Measurements from ENCODE around the gene BABAM1. TPM values are rescaled to one million over a fixed set of nuclear protein-coding genes. Genes with fewer than 3 reads are reported as not detected.

The BABAM1 gene
- total RNA-seq, 1 donor from 2014 or later = 92.5 TPM

DNA sequence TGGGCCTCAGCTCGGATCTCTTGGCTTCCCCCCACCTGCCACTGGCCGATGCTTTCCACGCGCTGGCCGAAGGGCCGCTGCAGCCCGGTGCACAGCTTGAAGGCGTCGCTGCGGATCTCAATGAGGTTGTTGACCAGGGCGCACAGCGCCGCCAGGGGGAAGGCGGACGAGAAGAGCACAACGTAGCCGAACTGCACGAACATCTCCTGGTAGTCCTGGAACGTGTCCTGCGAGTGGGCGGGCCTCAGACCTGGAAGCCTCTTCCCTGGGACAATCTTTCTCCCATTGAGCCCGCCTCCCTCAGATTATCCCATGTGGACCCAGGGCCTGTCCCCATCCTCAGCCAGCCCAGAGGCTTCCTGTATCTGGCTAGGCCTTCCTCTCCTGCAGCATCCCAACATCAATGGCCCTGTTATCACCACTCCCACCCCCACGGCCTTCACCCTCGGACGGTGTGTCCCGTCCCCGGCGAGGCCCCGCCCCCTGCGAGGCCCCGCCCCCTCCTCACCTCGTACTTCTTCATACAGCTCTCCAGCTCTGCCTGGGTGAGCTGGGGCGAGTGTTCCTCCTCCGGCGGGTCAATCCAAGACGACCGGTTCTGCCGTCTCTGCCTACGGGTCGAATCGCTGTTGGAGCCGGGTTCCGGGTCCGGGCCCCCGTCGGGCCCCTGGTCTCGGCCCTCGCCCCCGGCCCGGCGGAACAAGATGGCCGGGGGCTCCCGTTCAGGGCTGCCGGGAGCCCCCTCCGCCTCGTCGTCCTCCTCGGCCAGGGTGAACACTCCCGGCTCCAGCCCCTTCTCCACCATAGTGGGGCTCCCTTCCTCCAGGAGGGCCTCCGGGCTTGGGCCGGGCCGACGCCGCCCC, 60.6 kb downstream of the BABAM1 start:
- Mint-ChIP-seq H3K36me3 (ENCODE audit: unreplicated experiment) (no peaks in the 10 kb centered on the region), H3K27me3 (ENCODE audit: unreplicated experiment) (no peaks in the 10 kb centered on the region), H3K4me3 (ENCODE audit: unreplicated experiment) (no peak overlapping the region), H3K4me1 (ENCODE audit: unreplicated experiment) (peaks cover 3% of the 10 kb centered on the region), H3K27ac (ENCODE audit: unreplicated experiment) (no peak overlapping the region), H3K9me3 (ENCODE audit: unreplicated experiment) (no peaks in the 10 kb centered on the region)
- TF ChIP-seq, protein P1, sequence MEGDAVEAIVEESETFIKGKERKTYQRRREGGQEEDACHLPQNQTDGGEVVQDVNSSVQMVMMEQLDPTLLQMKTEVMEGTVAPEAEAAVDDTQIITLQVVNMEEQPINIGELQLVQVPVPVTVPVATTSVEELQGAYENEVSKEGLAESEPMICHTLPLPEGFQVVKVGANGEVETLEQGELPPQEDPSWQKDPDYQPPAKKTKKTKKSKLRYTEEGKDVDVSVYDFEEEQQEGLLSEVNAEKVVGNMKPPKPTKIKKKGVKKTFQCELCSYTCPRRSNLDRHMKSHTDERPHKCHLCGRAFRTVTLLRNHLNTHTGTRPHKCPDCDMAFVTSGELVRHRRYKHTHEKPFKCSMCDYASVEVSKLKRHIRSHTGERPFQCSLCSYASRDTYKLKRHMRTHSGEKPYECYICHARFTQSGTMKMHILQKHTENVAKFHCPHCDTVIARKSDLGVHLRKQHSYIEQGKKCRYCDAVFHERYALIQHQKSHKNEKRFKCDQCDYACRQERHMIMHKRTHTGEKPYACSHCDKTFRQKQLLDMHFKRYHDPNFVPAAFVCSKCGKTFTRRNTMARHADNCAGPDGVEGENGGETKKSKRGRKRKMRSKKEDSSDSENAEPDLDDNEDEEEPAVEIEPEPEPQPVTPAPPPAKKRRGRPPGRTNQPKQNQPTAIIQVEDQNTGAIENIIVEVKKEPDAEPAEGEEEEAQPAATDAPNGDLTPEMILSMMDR (IDR thresholded peaks at IDR 0.05) = no peak
- no peak for DNase-seq (ENCODE audit: extremely low spot score, unreplicated experiment)

Other genes with a start within 250 kb of the BABAM1 start
- gene CPAMD8, start 240.6 kb upstream of the BABAM1 start, total RNA-seq = 294 and 296 TPM in 2 replicates
- gene HAUS8, start 192.0 kb upstream of the BABAM1 start, total RNA-seq = 9.2 and 11.6 TPM in 2 replicates
- 93.3 and 94.3 TPM in 2 replicates for gene MYO9B, start 191.7 kb upstream of the BABAM1 start, total RNA-seq
- 36.1 and 37.5 TPM in 2 replicates for gene USE1, start 52.1 kb upstream of the BABAM1 start, total RNA-seq
- gene OCEL1, start 41.2 kb upstream of the BABAM1 start, total RNA-seq = 24.8 and 28.5 TPM in 2 replicates
- gene NR2F6, start 21.5 kb upstream of the BABAM1 start, total RNA-seq = 43.9 and 44.2 TPM in 2 replicates
- not detected in 2 replicates for gene USHBP1, start 2.7 kb upstream of the BABAM1 start, total RNA-seq
- 0.99 and 1.5 TPM in 2 replicates for gene ANKLE1, start 14.5 kb downstream of the BABAM1 start, total RNA-seq
- 5.0 and 6.1 TPM in 2 replicates for gene ABHD8, start 36.0 kb downstream of the BABAM1 start, total RNA-seq
- 66.9 and 78.8 TPM in 2 replicates for gene MRPL34, start 38.4 kb downstream of the BABAM1 start, total RNA-seq
- 46.3 and 50.0 TPM in 2 replicates for gene DDA1, start 42.1 kb downstream of the BABAM1 start, total RNA-seq
- 17.7 and 21.9 TPM in 2 replicates for gene ANO8, start 67.4 kb downstream of the BABAM1 start, total RNA-seq
- 27.2 and 28.9 TPM in 2 replicates for gene GTPBP3, start 70.1 kb downstream of the BABAM1 start, total RNA-seq
- gene PLVAP, start 109.9 kb downstream of the BABAM1 start, total RNA-seq = 0.26 TPM in 1 of 2 replicates, not detected in the other
- not detected in 2 replicates for gene CCDC194, start 126.8 kb downstream of the BABAM1 start, total RNA-seq
- 1.8 and 2.3 TPM in 2 replicates for gene BST2, start 138.2 kb downstream of the BABAM1 start, total RNA-seq
- gene MVB12A, start 152.6 kb downstream of the BABAM1 start, total RNA-seq = 59.2 and 63.2 TPM in 2 replicates
- 0.30 and 0.55 TPM in 2 replicates for gene TMEM221, start 181.2 kb downstream of the BABAM1 start, total RNA-seq
- not detected in 2 replicates for gene NXNL1, start 193.5 kb downstream of the BABAM1 start, total RNA-seq
- gene SLC27A1, start 203.1 kb downstream of the BABAM1 start, total RNA-seq = 12.5 and 14.8 TPM in 2 replicates
- gene PGLS, start 244.2 kb downstream of the BABAM1 start, total RNA-seq = 112 and 115 TPM in 2 replicates